Natural killer cell (primary cell): Measurements from ENCODE around the gene NNMT. TPM values are rescaled to one million over a fixed set of nuclear protein-coding genes. Genes with fewer than 3 reads are reported as not detected.

ENCODE experiments used
- ATAC-seq, 3 donors: fragments of 150-1000 bp in 2 of 3; fragments of 200-7000 bp in 1 of 3; cut with Tn5 transposase; 1 replicate in 1 of 3; 2 replicates in 2 of 3; pipeline ENCODE4 v1.10.0; 2021; ENCODE audit warnings: mild to moderate bottlenecking in 2 of 3, moderate library complexity in 2 of 3
- DNase-seq, 2 donors: peaks; one replicate each; pipeline versions ENCODE4 v3.0.0 to v3.0.0-alpha.2; 2013 to 2021; ENCODE audit warnings: mixed read lengths in 1 of 2
- H3K27ac ChIP-seq: one replicate; pipeline ENCODE4 v1.5.1; 2013; ENCODE audit warnings: mild to moderate bottlenecking, low read length
- H3K27me3 ChIP-seq: one replicate; pipeline ENCODE4 v1.6.1; 2013; ENCODE audit warnings: low read length; ENCODE audit not compliant: control insufficient read depth, insufficient read depth
- H3K36me3 ChIP-seq: one replicate; pipeline ENCODE4 v1.6.1; 2013; ENCODE audit warnings: low read length; ENCODE audit not compliant: control insufficient read depth, insufficient read depth
- H3K4me1 ChIP-seq: one replicate; pipeline ENCODE4 v1.6.1; 2013; ENCODE audit warnings: low read length; ENCODE audit not compliant: control insufficient read depth, insufficient read depth
- H3K4me3 ChIP-seq: one replicate; pipeline ENCODE4 v1.5.1; 2013; ENCODE audit warnings: low read length
- H3K9me3 ChIP-seq: one replicate; pipeline ENCODE4 v1.6.1; 2013; ENCODE audit warnings: low read length; ENCODE audit not compliant: control insufficient read depth, insufficient read depth
- H3K27ac Mint-ChIP-seq, 2 donors: one replicate each; pipeline ENCODE4 v1.8.0; 2022; ENCODE audit warnings: mild to moderate bottlenecking in 2 of 2, mixed read lengths in 2 of 2, moderate library complexity in 1 of 2
- H3K27me3 Mint-ChIP-seq, 2 donors: one replicate each; pipeline ENCODE4 v1.8.0; 2022; ENCODE audit warnings: low read depth in 2 of 2, mixed read lengths in 2 of 2
- H3K36me3 Mint-ChIP-seq: one replicate; pipeline ENCODE4 v1.8.0; 2022; ENCODE audit warnings: mixed read lengths
- H3K4me1 Mint-ChIP-seq, 2 donors: one replicate each; pipeline ENCODE4 v1.8.0; 2022; ENCODE audit warnings: mixed read lengths in 2 of 2
- H3K4me3 Mint-ChIP-seq: one replicate; pipeline ENCODE4 v1.8.0; 2022; ENCODE audit warnings: mild to moderate bottlenecking, moderate library complexity, mixed read lengths
- H3K9me3 Mint-ChIP-seq, 2 donors: one replicate each; pipeline ENCODE4 v1.8.0; 2022; ENCODE audit warnings: mixed read lengths in 2 of 2
- CTCF ChIP-seq: fragments of 200-600 bp; IDR thresholded peaks from one replicate; pipeline ENCODE4 v1.8.0; 2022; ENCODE audit warnings: antibody characterized with exemption
- WGBS: methylation state at CpG from one replicate; pipeline ENCODE4 v1.1.7; 2013; ENCODE audit warnings: missing lambda C conversion rate; ENCODE audit not compliant: insufficient coverage; 5-methylcytosine and 5-hydroxymethylcytosine counted together
- intact Hi-C: fragments of 100-400 bp; cut with micrococcal nuclease; formaldehyde crosslinking; loops from one replicate; pipeline ENCODE4 v1.14.2; 2022
- total RNA-seq, 4 donors: library from RNA; stranded (reverse); fragments of 120-200 nt in 1 of 4; gene quantifications; one replicate each; pipeline versions ENCODE4 v1.2.3 to v1.2.4, GENCODE V29; 2013 to 2022

NNMT gene
- total RNA-seq, 3 donors from 2014 or later (not counting 1 experiment from before 2014, with no cell fraction given), result 1.8 to 2.4 (median 2.0) TPM

GRCh38 chr11:114362958-114363357 is 66.8 kb downstream of the NNMT start:
- no peaks in the 10 kb centered on the region for H3K4me1 ChIP-seq
- Mint-ChIP-seq H3K4me1 (no peaks in the 10 kb centered on the region), H3K27me3 (peaks cover 3 to 58% of the 10 kb centered on the region in 2 donors), H3K4me3 (no peak overlapping the region), H3K9me3 (no peaks in the 10 kb centered on the region), H3K36me3 (no peaks in the 10 kb centered on the region), H3K27ac (no peak overlapping the region)
- DNase-seq (no peak), ATAC-seq (no peak)
- H3K9me3 ChIP-seq, result no peaks in the 10 kb centered on the region
- no peaks in the 10 kb centered on the region for H3K27me3 ChIP-seq
- H3K27ac ChIP-seq, result no peak overlapping the region
- TF ChIP-seq CTCF, result no peak
- 92% methylated on average over 1 of the region's 3 CpGs for WGBS
- no peak overlapping the region for H3K4me3 ChIP-seq
- intact Hi-C loops, result no loop called here
- no peaks in the 10 kb centered on the region for H3K36me3 ChIP-seq

Other genes with a start within 250 kb of the NNMT start
- gene ZBTB16, start 236.7 kb upstream of the NNMT start, total RNA-seq, result 100 to 1,000 TPM; 104 to 224 (median 156) TPM
- gene C11orf71, start 104.1 kb downstream of the NNMT start, total RNA-seq, result 10 to 100 TPM; 11.3 to 13.1 (median 11.5) TPM
- 10 to 100 TPM; 50.4 to 79.7 (median 58.5) TPM for gene RBM7, start 104.3 kb downstream of the NNMT start, total RNA-seq
- gene REXO2, start 143.1 kb downstream of the NNMT start, total RNA-seq, result 10 to 100 TPM; 21.4 to 32.8 (median 24.7) TPM